Measurements from ENCODE around the gene MFSD12. TPM values are rescaled to one million over a fixed set of nuclear protein-coding genes. Genes with fewer than 3 reads are reported as not detected.

MFSD12 gene
- total RNA-seq, 2 experiments from 2014 or later, result 62.4 to 63.5 TPM

- ATAC-seq (peak; percentile 64), DNase-seq (peak; percentile 97)
- ChIA-PET POLR2A (interaction anchor here (0.9 to 1.5 kb wide), 3 partner anchors 17 to 35 kb away, joined by 3 to 4 read pairs (median 3); partner anchors contain the start of gene MFSD12), CTCF (interaction anchor here (0.9 to 1.6 kb wide), 2 partner anchors 13 to 29 kb away, joined by 4 read pairs; no protein-coding TSS in a partner anchor)
- no peaks in the 10 kb centered on the region for H3K9me3 Mint-ChIP-seq
- H3K36me3 Mint-ChIP-seq (ENCODE audit: low read depth), result peaks cover 13% of the 10 kb centered on the region
- H3K27me3 Mint-ChIP-seq, result no peaks in the 10 kb centered on the region
- H3K27ac Mint-ChIP-seq, result no peak overlapping the region
- H3K4me1 Mint-ChIP-seq (ENCODE audit: low read depth), result peaks cover 11% of the 10 kb centered on the region
- no peak for TF ChIP-seq CTCF (IDR thresholded peaks at IDR 0.05)
- peak overlapping the region; percentile 75 for H3K4me3 Mint-ChIP-seq
- intact Hi-C loops (cut with micrococcal nuclease), result no loop called here
Measured at GRCh38 chr19:3573858-3574637, 16.7 kb upstream of the MFSD12 start.

- DNase-seq, result peak; percentile 43
- intact Hi-C loops (cut with micrococcal nuclease), result no loop called here
- POLR2A ChIA-PET, result interaction anchor here (0.9 to 1.5 kb wide), 2 partner anchors 16 to 28 kb away, joined by 3 to 4 read pairs; partner anchors contain the start of gene MFSD12
Measured at GRCh38 chr19:3573162-3573857, 15.9 kb upstream of the MFSD12 start.

GRCh38 chr19:3572855-3573161 lies 15.4 kb upstream of the MFSD12 start, which contains the start of gene HMG20B:
TSS of gene HMG20B (plus strand) at chr19:3572944. CDS start at chr19:3573310, 366 bp downstream.
- H3K4me3 Mint-ChIP-seq, result peak within 1 kb of the TSS; percentile 75
- intact Hi-C loops (cut with micrococcal nuclease), result no loop called here
- H3K27me3 Mint-ChIP-seq, result no peaks in the 10 kb centered on the region
- no peak for TF ChIP-seq CTCF (IDR thresholded peaks at IDR 0.05)
- CTCF ChIA-PET, result no interaction called here
- H3K27ac Mint-ChIP-seq, result no peak within 1 kb of the TSS
- POLR2A ChIA-PET, result interaction anchor here (1.5 kb wide), 1 partner anchor 28 kb away, joined by 4 read pairs; no protein-coding TSS in a partner anchor
- DNase-seq, result no peak
- no peaks in the 10 kb centered on the region for H3K9me3 Mint-ChIP-seq
- peaks cover 11% of the 10 kb centered on the region for H3K4me1 Mint-ChIP-seq (ENCODE audit: low read depth)
- peaks cover 13% of the 10 kb centered on the region for H3K36me3 Mint-ChIP-seq (ENCODE audit: low read depth)
- ATAC-seq, result peak; percentile 0

More at GRCh38 chr19:3573162-3573857, 15.9 kb upstream of the MFSD12 start:
- Mint-ChIP-seq H3K4me1 (ENCODE audit: low read depth) (peaks cover 11% of the 10 kb centered on the region), H3K36me3 (ENCODE audit: low read depth) (peaks cover 13% of the 10 kb centered on the region), H3K9me3 (no peaks in the 10 kb centered on the region), H3K4me3 (peak overlapping the region; percentile 75), H3K27ac (no peak overlapping the region), H3K27me3 (no peaks in the 10 kb centered on the region)
- no peak for TF ChIP-seq CTCF (IDR thresholded peaks at IDR 0.05)
- ATAC-seq, result no peak
- CTCF ChIA-PET, result interaction anchor here (0.9 kb wide), 1 partner anchor 28 kb away, joined by 4 read pairs; no protein-coding TSS in a partner anchor

- Mint-ChIP-seq H3K27ac (no peak overlapping the region), H3K9me3 (no peaks in the 10 kb centered on the region), H3K4me3 (peak overlapping the region; percentile 75), H3K4me1 (ENCODE audit: low read depth) (peaks cover 11% of the 10 kb centered on the region), H3K36me3 (ENCODE audit: low read depth) (peaks cover 13% of the 10 kb centered on the region), H3K27me3 (no peaks in the 10 kb centered on the region)
- POLR2A ChIA-PET, result interaction anchor here (0.7 to 0.9 kb wide), 3 partner anchors 11 to 16 kb away, joined by 3 to 6 read pairs (median 3); no protein-coding TSS in a partner anchor
- CTCF ChIA-PET, result interaction anchor here (0.9 kb wide), 1 partner anchor 12 kb away, joined by 3 read pairs; no protein-coding TSS in a partner anchor
- no peak for TF ChIP-seq CTCF (IDR thresholded peaks at IDR 0.05)
- ATAC-seq (peak; percentile 93), DNase-seq (peak; percentile 100)
- intact Hi-C loops (cut with micrococcal nuclease), result no loop called here
Measured at GRCh38 chr19:3572132-3572854, 14.9 kb upstream of the MFSD12 start.

Data from activated CD8-positive, alpha-beta T cell treated with anti-CD3 and anti-CD28 coated beads for 36 hours (primary cell).